CD4-positive, CD25-positive, alpha-beta regulatory T cell (primary cell): ENCODE measurements around the gene NCKAP5L. TPM values are rescaled to one million over a fixed set of nuclear protein-coding genes. Genes with fewer than 3 reads are reported as not detected.
A peak's percentile ranks its signal among the peaks of the same experiment; 100 is the strongest.

Experiments
- ATAC-seq, 2 donors: fragments of 150-1000 bp; cut with Tn5 transposase; one replicate each; pipeline ENCODE4 v1.10.0; 2021; ENCODE audit warnings: low read depth in 2 of 2, moderate number of reproducible peaks in 2 of 2, moderate library complexity in 1 of 2
- DNase-seq, 3 donors: peaks; one replicate each; pipeline versions ENCODE4 v3.0.0 to v3.0.0-alpha.2; 2012 to 2022; ENCODE audit warnings: mixed read lengths in 1 of 3
- H3K27ac ChIP-seq: one replicate; pipeline ENCODE4 v1.7.0; 2013; ENCODE audit warnings: mild to moderate bottlenecking, low read length; ENCODE audit not compliant: insufficient read depth, poor library complexity, severe bottlenecking
- H3K27me3 ChIP-seq: one replicate; pipeline ENCODE4 v1.7.0; 2013; ENCODE audit warnings: low read length; ENCODE audit not compliant: control insufficient read depth, insufficient read depth
- H3K36me3 ChIP-seq: one replicate; pipeline ENCODE4 v1.7.0; 2013; ENCODE audit warnings: mild to moderate bottlenecking, low read length, moderate library complexity; ENCODE audit not compliant: control insufficient read depth, insufficient read depth
- H3K4me1 ChIP-seq: 2 replicates; pipeline ENCODE4 v1.7.0; 2013; ENCODE audit warnings: mild to moderate bottlenecking, low read length; ENCODE audit not compliant: insufficient read depth, control insufficient read depth, poor library complexity, severe bottlenecking
- H3K4me3 ChIP-seq: one replicate; pipeline ENCODE4 v1.7.0; 2013; ENCODE audit warnings: low read depth, mild to moderate bottlenecking, low read length, moderate library complexity
- H3K9me3 ChIP-seq, 2 experiments: 1 replicate in 1 of 2; 2 replicates in 1 of 2; pipeline ENCODE4 v1.7.0; 2013; ENCODE audit warnings: low read length in 2 of 2, mild to moderate bottlenecking in 1 of 2, moderate library complexity in 1 of 2; ENCODE audit not compliant: control insufficient read depth in 2 of 2
- H3K27ac Mint-ChIP-seq, 3 donors: one replicate each; pipeline ENCODE4 v1.8.0; 2020 to 2022; ENCODE audit warnings: mild to moderate bottlenecking in 3 of 3, mixed read lengths in 3 of 3, moderate library complexity in 2 of 3
- H3K27me3 Mint-ChIP-seq: one replicate; pipeline ENCODE4 v1.8.0; 2022; ENCODE audit warnings: mild to moderate bottlenecking, mixed read lengths
- H3K36me3 Mint-ChIP-seq: one replicate; pipeline ENCODE4 v1.8.0; 2020; ENCODE audit warnings: mixed read lengths
- H3K4me1 Mint-ChIP-seq, 4 donors: one replicate each; pipeline ENCODE4 v1.8.0; 2020 to 2022; ENCODE audit warnings: mixed read lengths in 4 of 4, mild to moderate bottlenecking in 1 of 4
- H3K4me3 Mint-ChIP-seq, 4 donors: one replicate each; pipeline ENCODE4 v1.8.0; 2020 to 2022; ENCODE audit warnings: mild to moderate bottlenecking in 4 of 4, mixed read lengths in 4 of 4, moderate library complexity in 3 of 4
- H3K9me3 Mint-ChIP-seq, 7 donors: one replicate each; pipeline ENCODE4 v1.8.0; 2020 to 2022; ENCODE audit warnings: mixed read lengths in 7 of 7, mild to moderate bottlenecking in 3 of 7, moderate library complexity in 2 of 7
- polyA plus RNA-seq, 4 donors: library from polyadenylated mRNA; unstranded; fragments of 300-500 nt; fragmentation: Illumina TruSeq; gene quantifications; one replicate each; pipeline ENCODE4 v1.2.3, GENCODE V29; 2021
- total RNA-seq: library from RNA; stranded (reverse); gene quantifications from one replicate; pipeline ENCODE4 v1.2.3, GENCODE V29; 2022

Gene NCKAP5L
- total and polyA plus RNA-seq, 5 donors from 2014 or later, result 0.18 to 7.8 (median 0.73) TPM

DNA sequence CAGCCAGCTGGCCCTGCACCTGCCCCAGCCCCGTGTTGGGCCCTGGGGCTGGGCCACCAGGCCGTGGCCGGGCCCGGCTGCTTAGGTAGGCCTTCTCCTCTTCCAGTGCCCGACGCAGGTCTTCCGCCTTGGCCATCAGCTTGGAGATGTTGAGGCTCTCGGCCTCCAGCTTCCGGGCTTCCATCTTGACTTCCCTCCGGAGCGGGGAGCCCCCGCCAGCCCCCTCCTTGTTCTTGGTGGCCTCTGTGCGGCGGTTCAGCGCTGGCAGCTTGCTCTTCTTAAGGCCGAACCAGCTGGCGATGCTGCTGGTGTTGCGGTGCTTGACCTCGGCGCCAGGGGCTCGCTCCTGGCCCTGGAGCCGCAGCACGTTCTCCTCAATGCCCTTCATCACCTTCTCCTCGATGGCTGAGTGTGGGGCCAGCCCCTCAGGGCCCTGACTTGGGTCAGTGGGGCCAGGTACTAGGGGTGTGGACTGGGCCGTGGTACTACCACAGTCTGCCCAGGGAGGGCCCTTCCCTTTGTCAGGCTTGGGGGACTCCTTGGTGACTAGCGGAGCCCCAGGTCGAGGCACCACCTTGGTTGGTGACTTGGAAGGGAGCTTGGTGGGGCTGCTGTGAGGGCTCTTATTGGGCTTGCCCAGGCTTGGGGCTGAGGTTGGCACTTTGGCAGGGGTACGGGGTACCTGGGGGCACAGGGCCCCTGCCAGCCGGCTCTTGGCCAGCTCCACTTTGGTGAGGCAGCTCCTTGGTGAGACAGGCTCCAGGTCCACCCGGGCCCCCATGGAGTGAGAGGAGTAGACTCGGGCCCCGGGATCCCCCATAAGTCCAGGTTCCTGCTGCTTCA, 33.2 kb downstream of the NCKAP5L start:
- H3K9me3 Mint-ChIP-seq, result no peaks in the 10 kb centered on the region
- peaks cover 5% of the 10 kb centered on the region for H3K36me3 Mint-ChIP-seq
- Histone ChIP-seq H3K36me3 (no peaks in the 10 kb centered on the region), H3K27me3 (no peaks in the 10 kb centered on the region), H3K4me1 (no peaks in the 10 kb centered on the region), H3K27ac (no peak overlapping the region), H3K4me3 (no peak overlapping the region), H3K9me3 (no peaks in the 10 kb centered on the region)
- H3K27ac Mint-ChIP-seq, result no peak overlapping the region
- DNase-seq (no peak), ATAC-seq (no peak)
- H3K27me3 Mint-ChIP-seq, result peaks cover 6% of the 10 kb centered on the region
- H3K4me3 Mint-ChIP-seq, result peak overlapping the region in 1 of 4 donors; percentile 10
- H3K4me1 Mint-ChIP-seq, result no peaks in the 10 kb centered on the region

DNA sequence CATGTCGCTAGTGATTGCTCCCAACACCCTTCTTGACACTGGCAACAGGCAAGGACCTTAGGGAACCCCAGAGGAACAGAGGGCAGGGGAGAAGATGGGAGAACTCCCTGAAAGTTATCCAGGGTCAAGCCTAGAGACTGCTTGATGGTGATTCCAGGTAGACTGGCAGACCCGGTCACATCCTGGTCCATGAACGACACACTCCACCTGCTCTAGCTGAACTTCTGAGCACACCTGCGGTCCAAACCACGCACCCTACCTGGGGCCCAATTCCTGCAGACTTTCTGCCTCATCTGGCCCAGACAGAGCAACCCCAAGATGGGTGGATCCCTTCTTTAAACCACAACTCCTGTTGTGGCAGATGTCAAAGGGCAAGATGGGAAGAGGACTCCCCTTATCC, 34.2 kb downstream of the NCKAP5L start:
- ATAC-seq, result no peak

DNA sequence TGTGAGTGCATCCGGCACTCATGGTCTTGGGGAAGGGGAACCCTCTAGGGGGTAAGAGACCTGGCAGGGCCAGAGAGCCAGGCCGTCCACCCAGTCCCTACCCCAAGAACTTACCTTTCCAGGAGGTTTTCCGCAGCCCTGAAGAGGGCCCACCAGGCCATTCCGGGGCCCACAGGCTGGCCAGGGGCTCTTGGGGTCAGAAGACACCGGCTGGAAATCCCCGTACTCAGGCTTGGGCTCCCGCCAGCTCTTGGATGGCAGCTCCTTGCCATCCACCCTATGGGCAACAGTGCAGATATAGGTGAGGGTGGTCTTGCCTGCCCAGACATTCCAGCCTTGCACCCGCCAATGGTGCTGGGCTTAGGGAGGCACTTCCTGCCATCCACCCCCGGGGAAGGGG, 34.6 kb downstream of the NCKAP5L start:
- Histone ChIP-seq H3K4me1 (no peaks in the 10 kb centered on the region), H3K27me3 (no peaks in the 10 kb centered on the region), H3K9me3 (no peaks in the 10 kb centered on the region), H3K27ac (no peak overlapping the region), H3K36me3 (no peaks in the 10 kb centered on the region), H3K4me3 (no peak overlapping the region)
- Mint-ChIP-seq H3K36me3 (no peaks in the 10 kb centered on the region), H3K9me3 (no peaks in the 10 kb centered on the region), H3K27me3 (peaks cover 6% of the 10 kb centered on the region), H3K27ac (no peak overlapping the region), H3K4me3 (peak overlapping the region in 1 of 4 donors; percentile 43), H3K4me1 (no peaks in the 10 kb centered on the region)
- no peak for DNase-seq
- ATAC-seq, result no peak

More for the DNA sequence above, 34.2 kb downstream of the NCKAP5L start:
- Mint-ChIP-seq H3K27me3 (peaks cover 6% of the 10 kb centered on the region), H3K36me3 (peaks cover 3% of the 10 kb centered on the region), H3K4me1 (no peaks in the 10 kb centered on the region), H3K9me3 (no peaks in the 10 kb centered on the region), H3K27ac (peak overlapping the region in 1 of 3 donors; percentile 47), H3K4me3 (no peak overlapping the region)
- no peak for DNase-seq
- Histone ChIP-seq H3K36me3 (no peaks in the 10 kb centered on the region), H3K4me3 (no peak overlapping the region), H3K9me3 (no peaks in the 10 kb centered on the region), H3K4me1 (no peaks in the 10 kb centered on the region), H3K27ac (no peak overlapping the region), H3K27me3 (no peaks in the 10 kb centered on the region)

DNA sequence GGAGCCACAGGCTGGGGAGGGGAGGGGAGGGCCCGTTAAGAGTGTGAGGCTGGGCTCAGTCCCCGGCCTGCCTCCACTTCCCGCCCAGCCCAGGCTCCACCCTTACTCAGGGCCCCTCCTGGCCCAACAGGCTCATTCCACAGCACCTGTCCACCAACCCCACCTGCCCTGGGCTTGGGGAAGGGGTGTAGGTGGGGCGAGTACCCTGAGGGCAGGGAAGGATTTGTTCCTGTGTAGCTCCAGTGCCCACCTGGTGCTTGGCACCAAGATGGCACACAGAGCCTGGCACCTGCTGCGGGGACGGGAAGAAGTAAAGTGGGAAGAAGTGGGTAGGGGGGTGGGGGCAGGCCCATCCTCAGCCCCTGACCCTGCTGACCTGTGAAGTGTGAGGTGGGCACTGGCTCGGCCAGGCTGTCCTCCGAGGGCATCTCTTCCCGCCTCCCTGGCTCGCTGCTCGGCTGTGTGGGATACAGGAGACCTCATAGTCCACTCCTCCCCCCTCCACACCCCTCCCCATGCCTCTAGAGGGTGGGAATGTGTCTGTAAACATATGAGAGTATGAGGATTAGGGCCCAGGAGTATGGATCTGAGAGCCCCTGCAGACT, 35.1 kb downstream of the NCKAP5L start:
- DNase-seq (no peak), ATAC-seq (no peak)
- Mint-ChIP-seq H3K9me3 (no peaks in the 10 kb centered on the region), H3K4me1 (no peaks in the 10 kb centered on the region), H3K27me3 (peaks cover 6% of the 10 kb centered on the region), H3K36me3 (no peaks in the 10 kb centered on the region), H3K4me3 (no peak overlapping the region), H3K27ac (no peak overlapping the region)
- H3K27me3 ChIP-seq, result no peaks in the 10 kb centered on the region
- H3K4me1 ChIP-seq, result no peaks in the 10 kb centered on the region
- H3K27ac ChIP-seq, result no peak overlapping the region
- H3K36me3 ChIP-seq, result no peaks in the 10 kb centered on the region
- no peak overlapping the region for H3K4me3 ChIP-seq
- no peaks in the 10 kb centered on the region for H3K9me3 ChIP-seq

DNA sequence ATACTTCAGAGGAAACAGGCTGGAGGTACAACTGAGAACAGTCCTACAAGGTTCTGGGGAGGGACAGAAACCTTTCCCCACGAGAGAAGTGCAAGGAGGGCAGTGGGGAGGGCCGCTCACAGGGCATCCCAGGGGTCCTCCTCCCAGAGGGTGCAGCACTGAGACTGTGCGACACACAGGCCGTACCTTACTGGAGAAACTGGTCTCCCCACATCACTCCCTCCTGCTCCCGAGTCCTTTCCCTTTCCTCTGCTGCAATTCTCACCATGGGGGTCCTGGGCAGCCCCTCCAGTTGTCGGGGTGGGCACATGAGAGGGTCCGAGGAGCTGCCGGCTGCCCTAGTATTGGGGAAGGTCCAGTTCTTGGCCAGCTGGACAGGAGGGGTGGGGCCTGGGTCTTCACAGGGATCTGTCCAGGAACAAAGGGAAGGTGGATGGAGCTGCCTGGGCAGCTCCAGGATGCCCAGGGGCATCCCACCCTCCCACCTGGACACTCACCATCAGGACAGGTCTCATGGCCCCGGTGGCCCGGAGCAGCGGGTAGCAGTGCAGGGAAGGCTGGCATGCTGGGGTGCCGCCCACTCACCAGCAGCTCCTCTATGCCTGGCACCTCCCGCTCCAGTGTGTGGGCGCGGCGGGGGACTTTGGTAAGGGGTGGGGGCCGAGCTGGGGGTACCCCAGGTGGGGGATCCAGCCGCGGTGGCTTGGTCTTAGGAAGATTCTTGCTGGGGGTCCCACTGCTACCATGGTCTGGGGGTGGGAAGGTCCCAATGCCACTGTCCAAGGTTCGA, 35.8 kb downstream of the NCKAP5L start:
- Histone ChIP-seq H3K36me3 (no peaks in the 10 kb centered on the region), H3K27ac (no peak overlapping the region), H3K4me1 (no peaks in the 10 kb centered on the region), H3K4me3 (no peak overlapping the region), H3K9me3 (peaks cover 0 to 4% of the 10 kb centered on the region in 2 experiments), H3K27me3 (no peaks in the 10 kb centered on the region)
- H3K4me3 Mint-ChIP-seq, result no peak overlapping the region
- H3K36me3 Mint-ChIP-seq, result no peaks in the 10 kb centered on the region
- no peaks in the 10 kb centered on the region for H3K4me1 Mint-ChIP-seq
- no peak overlapping the region for H3K27ac Mint-ChIP-seq
- peaks cover 0 to 4% (median 0%) of the 10 kb centered on the region in 7 donors for H3K9me3 Mint-ChIP-seq
- no peak for ATAC-seq
- H3K27me3 Mint-ChIP-seq, result peaks cover 9% of the 10 kb centered on the region
- DNase-seq, result no peak

DNA sequence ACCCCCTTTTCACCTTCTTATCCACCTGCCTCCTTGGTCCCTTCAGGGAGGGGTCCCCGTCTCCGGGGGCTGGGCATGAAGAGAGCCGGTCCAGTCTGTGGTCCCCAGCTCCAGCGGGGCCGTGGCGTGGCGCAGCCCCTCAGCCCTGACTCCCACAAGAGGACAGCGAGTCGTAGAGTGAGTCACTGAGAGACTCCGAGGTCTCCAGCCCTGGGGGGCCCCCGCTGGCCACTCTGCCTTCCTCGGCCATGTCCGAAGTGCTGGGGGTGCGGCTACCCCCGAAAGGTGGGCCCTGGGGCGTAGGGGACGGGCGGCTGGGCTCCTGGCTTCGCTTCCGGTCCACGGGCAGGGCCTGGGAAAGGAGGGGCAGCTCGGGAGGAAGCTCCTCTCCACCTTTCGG, 36.5 kb downstream of the NCKAP5L start:
- ATAC-seq (no peak), DNase-seq (no peak)
- Mint-ChIP-seq H3K27me3 (peaks cover 13% of the 10 kb centered on the region), H3K27ac (no peak overlapping the region), H3K4me3 (no peak overlapping the region), H3K4me1 (no peaks in the 10 kb centered on the region), H3K36me3 (no peaks in the 10 kb centered on the region), H3K9me3 (peaks cover 0 to 5% (median 0%) of the 10 kb centered on the region in 7 donors)
- Histone ChIP-seq H3K9me3 (peaks cover 0 to 4% of the 10 kb centered on the region in 2 experiments), H3K27me3 (no peaks in the 10 kb centered on the region), H3K27ac (no peak overlapping the region), H3K36me3 (no peaks in the 10 kb centered on the region), H3K4me1 (no peaks in the 10 kb centered on the region), H3K4me3 (no peak overlapping the region)

DNA sequence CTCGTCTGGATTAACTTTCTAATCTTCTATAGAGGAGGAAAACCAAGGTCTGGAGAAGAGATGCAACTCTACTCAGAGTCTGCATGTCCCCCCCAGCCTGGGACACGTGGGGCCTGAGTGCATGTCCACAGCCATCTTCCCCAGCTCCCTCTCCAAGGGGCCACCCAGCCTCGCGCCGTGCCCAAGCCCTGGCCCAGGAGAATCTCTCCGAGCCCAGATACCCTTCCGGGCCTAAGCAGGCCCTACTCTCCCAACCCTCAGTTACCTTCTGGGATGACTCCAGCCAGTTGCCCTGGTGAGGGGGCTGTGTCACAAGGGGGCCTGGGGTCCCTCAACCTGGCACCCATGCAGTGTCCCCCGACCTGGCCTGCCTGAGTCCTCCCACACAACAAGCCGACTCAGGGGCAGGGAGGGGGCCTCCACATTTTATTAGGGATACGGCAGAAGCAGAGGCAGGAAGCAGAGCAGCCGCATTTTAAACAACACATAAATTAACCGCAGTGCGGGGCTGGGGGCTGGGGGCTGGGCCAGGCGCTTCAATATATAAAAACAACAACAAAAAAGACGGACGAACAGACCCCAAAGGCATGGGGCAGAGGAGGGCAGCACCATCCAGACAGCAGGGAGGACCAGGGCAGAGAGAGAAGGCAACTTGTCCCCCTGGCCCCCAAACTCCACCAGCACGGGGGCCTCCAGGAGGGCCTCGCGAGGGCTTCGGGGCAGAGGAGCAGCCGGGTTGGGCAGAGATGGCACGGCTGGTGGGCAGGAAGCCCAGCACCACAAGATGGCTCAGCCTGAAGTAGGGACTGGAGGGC, 37.3 kb downstream of the NCKAP5L start:
- Mint-ChIP-seq H3K4me3 (no peak overlapping the region), H3K27ac (peak overlapping the region in 1 of 3 donors; percentile 26), H3K9me3 (peaks cover 0 to 5% (median 0%) of the 10 kb centered on the region in 7 donors), H3K27me3 (peaks cover 13% of the 10 kb centered on the region), H3K4me1 (no peaks in the 10 kb centered on the region), H3K36me3 (no peaks in the 10 kb centered on the region)
- no peaks in the 10 kb centered on the region for H3K4me1 ChIP-seq
- H3K36me3 ChIP-seq, result no peaks in the 10 kb centered on the region
- ATAC-seq (no peak), DNase-seq (no peak)
- no peak overlapping the region for H3K4me3 ChIP-seq
- H3K27me3 ChIP-seq, result no peaks in the 10 kb centered on the region
- H3K27ac ChIP-seq, result no peak overlapping the region
- peaks cover 0 to 4% of the 10 kb centered on the region in 2 experiments for H3K9me3 ChIP-seq
